Prostate gland (tissue), 2 donors: ENCODE measurements around the gene RNF126.

Experiments used
- POLR2AphosphoS5 ChIP-seq: sonication (generic); formaldehyde crosslinking; IDR thresholded peaks from one replicate; pipeline ENCODE4 v1.6.1; 2017; ENCODE audit warnings: antibody characterized with exemption
- TF ChIP-seq, protein P1 (sequence below), 4 experiments: fragments of 200-600 bp in 2 of 4; fragments of 450-650 bp in 2 of 4; sonication (generic) in 2 of 4; IDR thresholded peaks; 1 replicate in 3 of 4; 2 replicates in 1 of 4; pipeline ENCODE4 v1.5.1; 2016 to 2019; ENCODE audit warnings: antibody characterized with exemption in 4 of 4, mild to moderate bottlenecking in 2 of 4, moderate library complexity in 2 of 4

DNA sequence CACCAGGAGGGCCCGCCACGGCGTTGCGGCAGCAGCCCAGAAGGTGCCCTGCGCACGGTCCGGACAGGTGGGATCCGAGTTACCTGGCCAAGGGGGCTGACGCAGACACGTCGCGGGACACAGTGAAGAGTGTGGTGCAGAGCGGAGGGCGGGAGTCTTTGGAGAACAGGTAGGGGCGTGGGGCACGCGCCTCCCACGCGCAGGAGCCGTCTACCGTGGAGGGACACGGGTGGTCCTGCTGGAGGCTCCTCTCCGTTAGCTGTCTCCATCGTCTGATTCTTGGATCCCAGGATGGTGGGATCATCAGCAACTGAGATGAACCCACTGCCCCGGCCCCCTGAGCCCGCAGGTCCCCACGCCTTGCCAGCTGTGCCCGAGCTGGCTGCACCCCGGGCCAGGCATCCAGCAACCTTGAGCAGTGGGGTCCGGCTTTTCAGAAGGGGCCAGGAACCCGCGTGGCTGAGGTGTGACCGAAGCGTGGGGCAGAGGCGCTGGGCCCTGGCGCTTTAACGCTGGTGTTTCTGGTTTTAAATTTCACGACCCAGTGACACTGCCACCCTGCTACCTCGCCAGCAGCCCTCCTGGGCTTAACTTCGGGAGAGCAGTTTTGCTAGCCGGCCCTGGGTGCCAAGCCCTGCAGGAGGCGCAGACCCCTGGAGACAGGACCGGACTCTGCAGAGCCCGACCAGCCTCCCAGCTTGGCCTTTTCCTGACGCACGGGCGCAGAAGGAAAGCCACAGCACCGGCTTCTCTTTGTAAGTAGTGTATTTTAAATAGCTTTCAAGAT lies 16.0 kb downstream of the RNF126 start:
- no peak for TF ChIP-seq POLR2AphosphoS5
- TF ChIP-seq, protein P1, sequence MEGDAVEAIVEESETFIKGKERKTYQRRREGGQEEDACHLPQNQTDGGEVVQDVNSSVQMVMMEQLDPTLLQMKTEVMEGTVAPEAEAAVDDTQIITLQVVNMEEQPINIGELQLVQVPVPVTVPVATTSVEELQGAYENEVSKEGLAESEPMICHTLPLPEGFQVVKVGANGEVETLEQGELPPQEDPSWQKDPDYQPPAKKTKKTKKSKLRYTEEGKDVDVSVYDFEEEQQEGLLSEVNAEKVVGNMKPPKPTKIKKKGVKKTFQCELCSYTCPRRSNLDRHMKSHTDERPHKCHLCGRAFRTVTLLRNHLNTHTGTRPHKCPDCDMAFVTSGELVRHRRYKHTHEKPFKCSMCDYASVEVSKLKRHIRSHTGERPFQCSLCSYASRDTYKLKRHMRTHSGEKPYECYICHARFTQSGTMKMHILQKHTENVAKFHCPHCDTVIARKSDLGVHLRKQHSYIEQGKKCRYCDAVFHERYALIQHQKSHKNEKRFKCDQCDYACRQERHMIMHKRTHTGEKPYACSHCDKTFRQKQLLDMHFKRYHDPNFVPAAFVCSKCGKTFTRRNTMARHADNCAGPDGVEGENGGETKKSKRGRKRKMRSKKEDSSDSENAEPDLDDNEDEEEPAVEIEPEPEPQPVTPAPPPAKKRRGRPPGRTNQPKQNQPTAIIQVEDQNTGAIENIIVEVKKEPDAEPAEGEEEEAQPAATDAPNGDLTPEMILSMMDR (IDR thresholded peaks at IDR 0.05): no peak
